PC-3 (cell line): Measurements from ENCODE around the gene MOB2. TPM values are rescaled to one million over a fixed set of nuclear protein-coding genes. Genes with fewer than 3 reads are reported as not detected.

Source experiments
- ATAC-seq: fragments of 200-7000 bp; cut with Tn5 transposase; 2 replicates; pipeline ENCODE4 v1.9.1; 2020; ENCODE audit warnings: mild to moderate bottlenecking, moderate library complexity
- BruUV-seq: library from RNA; stranded (reverse); fragments of 400-500 nt; replicated peaks from 2 replicates; lab custom pipeline; 2021; lab: Mats Ljungman, UMichigan
- CTCF ChIA-PET: fragments of 300-600 bp; sonication (Branson Sonifier 250); formaldehyde crosslinking; loops from one replicate; lab custom pipeline; 2022; ENCODE audit warnings: antibody characterized with exemption; lab: Charles Lee
- POLR2A ChIA-PET: fragments of 300-600 bp; sonication (Branson Sonifier 250); formaldehyde crosslinking; loops from one replicate; lab custom pipeline; 2022; ENCODE audit warnings: antibody characterized with exemption; ENCODE audit not compliant: unreplicated experiment; lab: Charles Lee
- DNase-seq: peaks from one replicate; pipeline ENCODE4 v3.0.0-alpha.2; 2015
- H2AFZ ChIP-seq: fragments of 300-600 bp; sonication (generic); 2 replicates; pipeline ENCODE4 v1.6.0; 2016; ENCODE audit warnings: antibody characterized with exemption, low read length
- H3F3A ChIP-seq: fragments of 300-600 bp; sonication (generic); one replicate; pipeline ENCODE4 v1.6.0; 2017; ENCODE audit warnings: antibody characterized with exemption, low read length, control low read depth, mild to moderate bottlenecking; ENCODE audit not compliant: unreplicated experiment
- H3K27ac ChIP-seq: fragments of 300-600 bp; sonication (generic); 2 replicates; pipeline ENCODE4 v1.5.1; 2016; ENCODE audit warnings: mild to moderate bottlenecking, low read length
- H3K27me3 ChIP-seq: fragments of 300-600 bp; sonication (generic); 2 replicates; pipeline ENCODE4 v1.6.1; 2016; ENCODE audit warnings: low read length, mixed read lengths
- H3K36me3 ChIP-seq: fragments of 300-600 bp; sonication (generic); 2 replicates; pipeline ENCODE4 v1.6.1; 2016; ENCODE audit warnings: low read depth, mixed run types, low read length, mixed read lengths
- H3K4me1 ChIP-seq: fragments of 300-600 bp; sonication (generic); 2 replicates; pipeline ENCODE4 v1.5.1; 2016; ENCODE audit warnings: low read length; ENCODE audit not compliant: insufficient read depth
- H3K4me2 ChIP-seq: fragments of 300-600 bp; sonication (generic); 2 replicates; pipeline ENCODE4 v1.6.0; 2016; ENCODE audit warnings: low read length
- H3K4me3 ChIP-seq: fragments of 300-600 bp; sonication (generic); 2 replicates; pipeline ENCODE4 v1.5.1; 2016; ENCODE audit warnings: mild to moderate bottlenecking, low read length, mixed read lengths
- H3K79me2 ChIP-seq: fragments of 300-600 bp; sonication (generic); 2 replicates; pipeline ENCODE4 v1.6.1; 2017; ENCODE audit warnings: low read length, mixed read lengths
- H3K9ac ChIP-seq: fragments of 300-600 bp; sonication (generic); 2 replicates; pipeline ENCODE4 v1.6.0; 2016; ENCODE audit warnings: mild to moderate bottlenecking, low read length
- H3K9me2 ChIP-seq: fragments of 300-600 bp; sonication (generic); replicated peaks from 2 replicates; pipeline ENCODE4 v1.6.1; 2016; ENCODE audit warnings: mixed run types, low read length, mixed read lengths
- H3K9me3 ChIP-seq: fragments of 300-600 bp; sonication (generic); 2 replicates; pipeline ENCODE4 v1.6.1; 2016; ENCODE audit warnings: low read length, mixed read lengths
- H4K20me1 ChIP-seq: fragments of 300-600 bp; sonication (generic); 2 replicates; pipeline ENCODE4 v1.6.1; 2016; ENCODE audit warnings: low read length, mixed read lengths
- CTCF ChIP-seq: fragments of 300-600 bp; sonication (generic); conservative IDR thresholded peaks from 2 replicates; pipeline ENCODE4 v1.5.1; 2017; ENCODE audit warnings: antibody characterized with exemption, low read depth, mild to moderate bottlenecking, low read length
- EZH2 ChIP-seq: fragments of 300-600 bp; sonication (generic); IDR thresholded peaks from one replicate; pipeline ENCODE4 v1.6.1; 2017; ENCODE audit warnings: antibody characterized with exemption, mild to moderate bottlenecking, low read length; ENCODE audit not compliant: unreplicated experiment
- EZH2phosphoT487 ChIP-seq: fragments of 300-600 bp; sonication (generic); IDR thresholded peaks from 2 replicates; pipeline ENCODE4 v1.6.1; 2018; ENCODE audit warnings: mild to moderate bottlenecking, antibody characterized with exemption, low read length, borderline replicate concordance
- intact Hi-C: fragments of 100-400 bp; cut with micrococcal nuclease; formaldehyde crosslinking; loops from 2 replicates; pipeline ENCODE4 v1.9.0; 2023
- total RNA-seq: library from RNA; depleted of rRNA; stranded (reverse); fragments of >200 nt; gene quantifications from 2 replicates; pipeline ENCODE4 v1.2.3, GENCODE V29; 2014

The MOB2 gene
- total RNA-seq, 1 experiment from 2014 or later = 31.0 TPM

- H3K9me3 ChIP-seq = no peaks in the 10 kb centered on the region
- H3K79me2 ChIP-seq = no peaks in the 10 kb centered on the region
- DNase-seq (no peak), ATAC-seq (no peak)
- H3K4me2 ChIP-seq = no peak overlapping the region
- H3K27ac ChIP-seq = no peak overlapping the region
- no peaks in the 10 kb centered on the region for H4K20me1 ChIP-seq
- H3K27me3 ChIP-seq = no peaks in the 10 kb centered on the region
- H3K9ac ChIP-seq = no peak overlapping the region
- intact Hi-C loops = no loop called here
- no peaks in the 10 kb centered on the region for H3K36me3 ChIP-seq
- H3K4me1 ChIP-seq = no peaks in the 10 kb centered on the region
- BruUV-seq = no TSS peak
- H3K4me3 ChIP-seq = no peak overlapping the region
- H3F3A ChIP-seq = no peaks in the 10 kb centered on the region
- ChIA-PET POLR2A (no interaction called here), CTCF (no interaction called here)
- H3K9me2 ChIP-seq = no peaks in the 10 kb centered on the region
- TF ChIP-seq EZH2 (no peak), EZH2phosphoT487 (no peak), CTCF (no peak)
- no peak overlapping the region for H2AFZ ChIP-seq
Observed at GRCh38 chr11:1443737-1444136, 42.8 kb downstream of the MOB2 start.

DNA sequence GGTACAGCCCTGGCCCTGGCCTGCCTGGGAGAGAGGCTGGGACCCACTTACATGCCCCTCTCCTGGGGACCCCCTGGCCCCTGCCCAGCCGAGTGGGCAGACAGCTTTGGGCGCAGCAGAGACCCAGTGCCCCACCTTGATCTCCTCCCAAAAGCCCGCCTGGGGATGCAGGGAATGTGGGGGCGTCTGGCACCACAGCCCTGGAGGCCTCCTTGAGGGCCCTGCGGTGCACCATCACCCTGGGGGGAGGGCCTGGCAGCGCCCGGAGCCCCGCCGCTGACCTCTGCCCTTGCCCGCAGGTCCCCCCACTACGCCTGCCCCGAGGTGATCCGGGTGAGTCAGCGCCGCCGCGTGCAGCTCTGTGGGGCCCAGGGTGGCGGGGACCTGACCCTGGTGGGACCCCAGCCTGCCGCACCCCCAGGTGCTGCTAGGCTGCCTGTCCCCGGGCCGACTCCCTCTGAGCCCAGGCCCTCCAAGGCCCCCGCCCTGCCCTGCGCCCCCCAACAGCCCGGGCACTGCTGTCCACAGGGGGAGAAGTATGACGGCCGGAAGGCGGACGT is 43.7 kb downstream of the MOB2 start:
- intact Hi-C loops = no loop called here
- CTCF ChIA-PET = no interaction called here
- no peaks in the 10 kb centered on the region for H3K27me3 ChIP-seq
- DNase-seq (no peak), ATAC-seq (no peak)
- no peak overlapping the region for H2AFZ ChIP-seq
- no peaks in the 10 kb centered on the region for H3K79me2 ChIP-seq
- BruUV-seq = no TSS peak
- H3K4me2 ChIP-seq = no peak overlapping the region
- no peaks in the 10 kb centered on the region for H4K20me1 ChIP-seq
- no peak overlapping the region for H3K9ac ChIP-seq
- no peak overlapping the region for H3K4me3 ChIP-seq
- H3K27ac ChIP-seq = no peak overlapping the region
- no peaks in the 10 kb centered on the region for H3K9me2 ChIP-seq
- POLR2A ChIA-PET = no interaction called here
- H3K9me3 ChIP-seq = no peaks in the 10 kb centered on the region
- TF ChIP-seq EZH2phosphoT487 = no peak
- TF ChIP-seq EZH2 = no peak
- no peak for TF ChIP-seq CTCF
- H3K4me1 ChIP-seq = no peaks in the 10 kb centered on the region
- H3F3A ChIP-seq = no peaks in the 10 kb centered on the region
- no peaks in the 10 kb centered on the region for H3K36me3 ChIP-seq

DNA sequence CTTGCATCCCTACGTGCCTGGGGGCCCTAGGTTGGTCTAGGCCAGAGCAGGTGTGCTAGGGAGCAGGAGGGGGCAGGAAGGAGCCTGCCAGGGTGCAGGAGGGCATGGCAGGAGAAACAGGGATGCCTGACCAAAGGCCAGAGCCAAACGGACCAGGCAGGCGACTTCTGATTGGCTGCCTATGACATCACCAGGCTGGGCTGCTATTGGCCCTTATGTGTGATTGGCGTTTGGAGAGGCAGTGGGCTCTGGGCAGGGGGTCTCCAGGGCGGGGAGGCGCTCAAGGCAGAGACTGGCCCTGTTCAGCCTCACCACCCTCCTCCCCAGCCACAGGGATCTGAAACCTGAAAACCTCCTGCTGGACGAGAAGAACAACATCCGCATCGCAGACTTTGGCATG is 44.4 kb downstream of the MOB2 start:
- Histone ChIP-seq H4K20me1 (no peaks in the 10 kb centered on the region), H3K27ac (no peak overlapping the region), H3K36me3 (no peaks in the 10 kb centered on the region), H3K9ac (no peak overlapping the region), H3K4me1 (no peaks in the 10 kb centered on the region), H3K79me2 (no peaks in the 10 kb centered on the region), H3K27me3 (no peaks in the 10 kb centered on the region), H3K4me2 (no peak overlapping the region), H3K9me3 (no peaks in the 10 kb centered on the region), H3F3A (no peaks in the 10 kb centered on the region), H2AFZ (no peak overlapping the region), H3K9me2 (no peaks in the 10 kb centered on the region), H3K4me3 (no peak overlapping the region)
- ChIA-PET CTCF (no interaction called here), POLR2A (no interaction called here)
- intact Hi-C loops = no loop called here
- DNase-seq = no peak
- no peak for ATAC-seq
- BruUV-seq = no TSS peak
- TF ChIP-seq EZH2phosphoT487 (no peak), CTCF (no peak), EZH2 (no peak)
